Mesendoderm (in vitro differentiated cells): ENCODE results near the gene SYT1.

ENCODE experiments used
- DNase-seq: peaks from one replicate; pipeline ENCODE4 v3.0.0; 2013
- H2AK5ac ChIP-seq: 2 replicates; pipeline ENCODE4 v1.6.1; 2013; ENCODE audit warnings: low read length, inconsistent platforms
- H2BK120ac ChIP-seq: 2 replicates; pipeline ENCODE4 v1.6.1; 2013; ENCODE audit warnings: low read depth, mild to moderate bottlenecking, low read length, moderate library complexity, mixed read lengths
- H2BK15ac ChIP-seq: replicated peaks from 2 replicates; pipeline ENCODE4 v1.6.1; 2013; ENCODE audit warnings: low read depth, mild to moderate bottlenecking, moderate library complexity
- H2BK5ac ChIP-seq: 2 replicates; pipeline ENCODE4 v1.6.1; 2013; ENCODE audit warnings: low read length, inconsistent platforms
- H3K18ac ChIP-seq: 2 replicates; pipeline ENCODE4 v1.6.1; 2013; ENCODE audit warnings: mild to moderate bottlenecking, low read length, mixed read lengths
- H3K23ac ChIP-seq: one replicate; pipeline ENCODE4 v1.6.1; 2013; ENCODE audit warnings: low read length
- H3K27ac ChIP-seq: 2 replicates; pipeline ENCODE4 v1.5.1; 2013; ENCODE audit warnings: low read depth, mild to moderate bottlenecking, inconsistent platforms, low read length, moderate library complexity
- H3K27me3 ChIP-seq: 2 replicates; pipeline ENCODE4 v1.6.1; 2013; ENCODE audit warnings: low read length, control low read depth, mild to moderate bottlenecking, inconsistent platforms; ENCODE audit not compliant: insufficient read depth, poor library complexity
- H3K36me3 ChIP-seq: 2 replicates; pipeline ENCODE4 v1.6.1; 2013; ENCODE audit warnings: low read length, inconsistent platforms; ENCODE audit not compliant: control insufficient read depth, insufficient read depth
- H3K4ac ChIP-seq: one replicate; pipeline ENCODE4 v1.6.1; 2013; ENCODE audit warnings: low read depth, mild to moderate bottlenecking, low read length, moderate library complexity
- H3K4me1 ChIP-seq: 2 replicates; pipeline ENCODE4 v1.6.1; 2013; ENCODE audit warnings: low read depth, low read length, inconsistent platforms; ENCODE audit not compliant: control insufficient read depth
- H3K4me2 ChIP-seq: 2 replicates; pipeline ENCODE4 v1.6.1; 2013; ENCODE audit warnings: low read length
- H3K4me3 ChIP-seq: 2 replicates; pipeline ENCODE4 v1.5.1; 2013; ENCODE audit warnings: mild to moderate bottlenecking, low read length
- H3K56ac ChIP-seq: one replicate; pipeline ENCODE4 v1.6.1; 2013; ENCODE audit warnings: low read length
- H3K79me1 ChIP-seq: 2 replicates; pipeline ENCODE4 v1.6.1; 2013; ENCODE audit warnings: low read length, inconsistent platforms
- H3K79me2 ChIP-seq: 2 replicates; pipeline ENCODE4 v1.6.1; 2013; ENCODE audit warnings: mild to moderate bottlenecking, low read length; ENCODE audit not compliant: control insufficient read depth, insufficient read depth
- H3K9ac ChIP-seq: 2 replicates; pipeline ENCODE4 v1.6.1; 2013; ENCODE audit warnings: low read length, inconsistent platforms
- H4K5ac ChIP-seq: one replicate; pipeline ENCODE4 v1.6.1; 2013; ENCODE audit warnings: low read length
- H4K8ac ChIP-seq: one replicate; pipeline ENCODE4 v1.6.1; 2013; ENCODE audit warnings: low read depth, mild to moderate bottlenecking, control low read depth, low read length, moderate library complexity
- WGBS: extraction: QIAGEN DNeasy Blood & Tissue Kit; methylation state at CpG from one replicate; pipeline ENCODE4 v1.1.7; 2013; ENCODE audit warnings: low lambda C conversion rate, missing lambda C conversion rate; ENCODE audit not compliant: insufficient coverage; ENCODE audit errors: extremely low coverage; 5-methylcytosine and 5-hydroxymethylcytosine counted together

Gene SYT1

DNA sequence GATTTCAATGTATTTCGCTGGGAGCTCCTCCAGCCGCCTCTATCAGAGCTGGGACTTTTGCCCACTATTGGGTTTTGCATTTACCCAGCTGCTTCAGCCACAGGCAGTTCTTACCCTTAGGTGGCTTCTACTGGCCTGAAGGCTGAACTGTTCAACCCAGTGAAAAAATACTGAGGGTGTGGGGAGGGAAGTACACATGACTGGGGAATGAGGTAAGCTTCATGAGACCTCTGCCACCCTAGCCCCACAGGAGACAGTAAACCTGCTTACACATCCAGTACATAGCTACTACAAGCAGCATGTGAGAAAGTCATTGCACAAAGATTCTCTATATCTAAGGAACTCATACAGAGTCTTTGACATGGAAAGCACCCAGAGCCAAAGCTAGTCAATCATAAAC, 411.1 kb downstream of the SYT1 start:
- Histone ChIP-seq H3K27me3 (no peaks in the 10 kb centered on the region), H3K56ac (no peak overlapping the region), H3K9ac (no peak overlapping the region), H2BK15ac (no peak overlapping the region), H3K4me1 (no peaks in the 10 kb centered on the region), H2BK120ac (no peak overlapping the region), H4K8ac (no peak overlapping the region), H3K79me2 (no peaks in the 10 kb centered on the region), H3K79me1 (no peaks in the 10 kb centered on the region), H3K4me3 (no peak overlapping the region), H3K36me3 (no peaks in the 10 kb centered on the region), H2BK5ac (no peak overlapping the region), H3K18ac (no peak overlapping the region), H2AK5ac (no peak overlapping the region), H3K27ac (no peak overlapping the region), H3K4ac (no peak overlapping the region), H3K4me2 (no peak overlapping the region), H4K5ac (no peak overlapping the region), H3K23ac (no peak overlapping the region)
- no CpG with 5 or more reads among the region's 2 CpGs for WGBS
- DNase-seq: peak; percentile 9

DNA sequence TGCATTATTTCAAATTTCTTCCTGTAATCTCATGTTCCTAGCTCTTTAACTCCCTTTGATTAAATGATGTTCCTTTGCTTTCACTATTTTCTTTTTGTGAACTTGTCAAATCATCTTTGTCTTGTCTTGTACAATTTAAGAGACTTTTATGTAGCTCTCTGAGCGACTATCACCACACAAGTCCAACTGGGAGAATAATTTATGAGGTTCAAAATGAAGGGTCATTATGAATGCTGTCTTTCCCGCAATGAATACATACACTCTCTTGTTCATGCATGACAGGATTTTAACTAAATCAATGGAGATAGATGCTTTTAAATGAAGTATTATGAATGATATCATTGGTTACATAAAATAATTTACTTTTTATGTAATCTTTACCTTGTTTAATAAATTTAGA, 418.8 kb downstream of the SYT1 start:
- no CpG with 5 or more reads among the region's 2 CpGs for WGBS
- no peak overlapping the region for H3K9ac ChIP-seq
- H3K27ac ChIP-seq: no peak overlapping the region
- H3K18ac ChIP-seq: no peak overlapping the region
- no peak overlapping the region for H3K56ac ChIP-seq
- H3K4me2 ChIP-seq: no peak overlapping the region
- H2BK5ac ChIP-seq: no peak overlapping the region
- no peak overlapping the region for H2AK5ac ChIP-seq
- H2BK15ac ChIP-seq: no peak overlapping the region
- H4K8ac ChIP-seq: no peak overlapping the region
- H2BK120ac ChIP-seq: no peak overlapping the region
- H3K4me1 ChIP-seq: no peaks in the 10 kb centered on the region
- H3K27me3 ChIP-seq: no peaks in the 10 kb centered on the region
- no peaks in the 10 kb centered on the region for H3K79me2 ChIP-seq
- no peaks in the 10 kb centered on the region for H3K79me1 ChIP-seq
- no peak overlapping the region for H3K23ac ChIP-seq
- H3K4ac ChIP-seq: no peak overlapping the region
- H3K36me3 ChIP-seq: no peaks in the 10 kb centered on the region
- H4K5ac ChIP-seq: no peak overlapping the region
- H3K4me3 ChIP-seq: no peak overlapping the region
- DNase-seq: no peak

DNA sequence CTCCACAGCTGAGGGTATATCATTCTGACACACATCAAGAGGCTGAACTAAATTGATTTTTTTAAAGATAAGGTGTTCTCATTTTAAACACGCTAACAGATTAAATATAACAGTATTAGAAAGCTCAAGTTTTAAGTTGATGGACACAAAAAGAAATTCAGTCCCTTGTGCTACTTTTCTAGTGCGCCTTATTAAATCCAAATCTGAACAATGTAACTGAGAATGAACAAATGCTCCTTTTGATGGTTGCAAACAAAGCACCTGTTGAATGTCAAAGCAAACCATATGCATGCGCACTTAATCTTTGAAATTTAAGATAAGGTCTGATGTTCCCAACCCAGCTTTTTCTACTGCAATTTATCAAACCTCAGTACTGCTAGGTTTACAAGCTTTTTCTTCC, 424.3 kb downstream of the SYT1 start:
- Histone ChIP-seq H3K56ac (no peak overlapping the region), H2BK15ac (no peak overlapping the region), H3K4me3 (no peak overlapping the region), H3K79me1 (no peaks in the 10 kb centered on the region), H2BK5ac (no peak overlapping the region), H3K4me2 (no peak overlapping the region), H3K9ac (no peak overlapping the region), H3K79me2 (no peaks in the 10 kb centered on the region), H3K18ac (no peak overlapping the region), H4K8ac (no peak overlapping the region), H3K23ac (no peak overlapping the region), H3K4me1 (no peaks in the 10 kb centered on the region), H4K5ac (no peak overlapping the region), H2AK5ac (no peak overlapping the region), H3K27ac (no peak overlapping the region), H2BK120ac (no peak overlapping the region), H3K4ac (no peak overlapping the region), H3K36me3 (no peaks in the 10 kb centered on the region), H3K27me3 (no peaks in the 10 kb centered on the region)
- no peak for DNase-seq
- no CpG with 5 or more reads among the region's 3 CpGs for WGBS

DNA sequence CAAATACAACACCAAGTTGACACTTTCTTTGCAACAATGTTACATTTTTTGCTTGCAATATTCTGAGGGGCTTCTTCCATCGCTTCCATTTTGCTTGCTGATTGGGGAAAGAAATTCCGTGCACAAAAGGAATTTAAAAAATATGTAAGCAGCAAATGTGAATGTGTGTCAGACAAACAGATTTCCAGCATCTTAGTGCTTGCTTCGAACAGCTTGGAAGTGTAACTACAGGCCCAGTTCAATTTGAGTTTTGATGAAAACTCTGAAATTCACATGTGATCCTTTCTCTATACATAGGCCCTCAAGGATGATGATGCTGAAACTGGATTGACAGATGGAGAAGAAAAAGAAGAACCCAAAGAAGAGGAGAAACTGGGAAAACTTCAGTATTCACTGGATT, 427.1 kb downstream of the SYT1 start:
- Histone ChIP-seq H3K27me3 (no peaks in the 10 kb centered on the region), H2BK120ac (no peak overlapping the region), H3K56ac (no peak overlapping the region), H2AK5ac (no peak overlapping the region), H3K4me2 (no peak overlapping the region), H4K8ac (no peak overlapping the region), H3K23ac (no peak overlapping the region), H3K4me3 (no peak overlapping the region), H3K9ac (no peak overlapping the region), H3K79me2 (no peaks in the 10 kb centered on the region), H3K79me1 (no peaks in the 10 kb centered on the region), H3K18ac (no peak overlapping the region), H3K4ac (no peak overlapping the region), H3K4me1 (no peaks in the 10 kb centered on the region), H2BK15ac (no peak overlapping the region), H2BK5ac (no peak overlapping the region), H3K36me3 (no peaks in the 10 kb centered on the region), H4K5ac (no peak overlapping the region), H3K27ac (no peak overlapping the region)
- no CpG with 5 or more reads among the region's 3 CpGs for WGBS
- no peak for DNase-seq

DNA sequence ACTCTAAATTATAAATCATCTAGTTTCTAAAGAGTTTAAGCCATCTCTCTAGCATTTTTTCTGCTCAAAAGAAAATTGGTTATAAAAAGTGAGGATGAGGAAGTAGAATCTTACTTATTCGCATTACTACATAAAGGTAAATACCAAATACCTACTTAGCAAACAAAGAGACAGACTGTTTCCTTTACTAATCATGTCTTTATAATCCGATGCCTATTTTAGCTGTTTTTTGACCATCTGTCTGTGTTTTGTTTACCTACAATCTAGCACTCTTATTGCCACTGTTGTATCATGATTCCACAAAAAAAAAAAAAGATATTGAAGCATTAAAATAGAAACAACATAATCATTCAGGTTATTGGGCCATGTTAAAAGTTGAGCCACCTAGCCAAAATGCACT, 430.0 kb downstream of the SYT1 start:
- no peak overlapping the region for H4K5ac ChIP-seq
- no peaks in the 10 kb centered on the region for H3K4me1 ChIP-seq
- no peak overlapping the region for H2BK5ac ChIP-seq
- no peaks in the 10 kb centered on the region for H3K79me2 ChIP-seq
- no peak overlapping the region for H3K4me2 ChIP-seq
- H3K36me3 ChIP-seq: no peaks in the 10 kb centered on the region
- no peak overlapping the region for H4K8ac ChIP-seq
- no CpG with 5 or more reads among the region's 2 CpGs for WGBS
- H2AK5ac ChIP-seq: no peak overlapping the region
- H2BK120ac ChIP-seq: no peak overlapping the region
- no peak overlapping the region for H2BK15ac ChIP-seq
- H3K27me3 ChIP-seq: no peaks in the 10 kb centered on the region
- no peak for DNase-seq
- H3K18ac ChIP-seq: no peak overlapping the region
- no peak overlapping the region for H3K9ac ChIP-seq
- no peak overlapping the region for H3K4me3 ChIP-seq
- H3K4ac ChIP-seq: no peak overlapping the region
- no peak overlapping the region for H3K23ac ChIP-seq
- no peaks in the 10 kb centered on the region for H3K79me1 ChIP-seq
- no peak overlapping the region for H3K27ac ChIP-seq
- no peak overlapping the region for H3K56ac ChIP-seq

DNA sequence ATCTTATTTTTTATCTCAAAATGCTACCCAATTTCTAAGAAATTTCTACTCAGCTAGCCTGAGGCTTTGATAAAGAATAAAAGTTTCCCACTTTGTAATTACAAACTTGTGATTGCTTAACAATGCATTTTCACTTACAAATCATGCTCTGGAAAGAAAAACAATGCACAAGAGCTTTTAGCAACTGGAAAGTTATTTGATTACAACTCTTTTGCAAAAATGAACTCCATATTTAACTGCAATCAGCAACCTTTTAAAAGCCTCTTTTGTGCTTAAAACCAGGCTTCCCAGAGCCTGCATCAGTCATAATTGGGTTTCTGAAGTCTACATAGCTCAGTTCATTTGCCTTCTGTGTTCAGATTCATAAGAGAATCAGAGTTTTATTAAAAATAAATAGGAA, 431.0 kb downstream of the SYT1 start:
- no peaks in the 10 kb centered on the region for H3K79me1 ChIP-seq
- no peak overlapping the region for H2BK15ac ChIP-seq
- no peak overlapping the region for H3K4me3 ChIP-seq
- DNase-seq: no peak
- H3K27ac ChIP-seq: no peak overlapping the region
- H3K4ac ChIP-seq: no peak overlapping the region
- no peaks in the 10 kb centered on the region for H3K36me3 ChIP-seq
- no peak overlapping the region for H3K9ac ChIP-seq
- no peak overlapping the region for H2BK120ac ChIP-seq
- no peaks in the 10 kb centered on the region for H3K4me1 ChIP-seq
- no peak overlapping the region for H3K18ac ChIP-seq
- no peaks in the 10 kb centered on the region for H3K27me3 ChIP-seq
- no peak overlapping the region for H3K23ac ChIP-seq
- no peak overlapping the region for H3K56ac ChIP-seq
- no peak overlapping the region for H4K5ac ChIP-seq
- no peaks in the 10 kb centered on the region for H3K79me2 ChIP-seq
- no peak overlapping the region for H2BK5ac ChIP-seq
- H4K8ac ChIP-seq: no peak overlapping the region
- H2AK5ac ChIP-seq: no peak overlapping the region
- no peak overlapping the region for H3K4me2 ChIP-seq
